Iris pigment epithelial cell (primary cell): ENCODE measurements around the gene ATP1A1.

Experiments used
- DNase-seq: peaks from one replicate; pipeline ENCODE4 v3.0.0-alpha.2; 2011; ENCODE audit warnings: low read depth

Gene ATP1A1

GRCh38 chr1:116391185-116391584 lies 18.1 kb downstream of the ATP1A1 start:
- DNase-seq: no peak

- peak; percentile 58 for DNase-seq
Observed at GRCh38 chr1:116392717-116393404, 19.8 kb downstream of the ATP1A1 start.

- DNase-seq: no peak
Observed at GRCh38 chr1:116393792-116394191, 20.7 kb downstream of the ATP1A1 start.

GRCh38 chr1:116394270-116394669 lies 21.2 kb downstream of the ATP1A1 start:
- no peak for DNase-seq

- DNase-seq: no peak
Observed at GRCh38 chr1:116396769-116397168, 23.7 kb downstream of the ATP1A1 start.

- DNase-seq: no peak
Observed at GRCh38 chr1:116397728-116398127, 24.7 kb downstream of the ATP1A1 start.

- DNase-seq: no peak
Observed at GRCh38 chr1:116400780-116401179, 27.7 kb downstream of the ATP1A1 start.

- no peak for DNase-seq
Observed at GRCh38 chr1:116401646-116402176, 28.7 kb downstream of the ATP1A1 start.

- DNase-seq: no peak
Observed at GRCh38 chr1:116402333-116402732, 29.3 kb downstream of the ATP1A1 start.

- no peak for DNase-seq
Observed at GRCh38 chr1:116403496-116404136, 30.6 kb downstream of the ATP1A1 start.

GRCh38 chr1:116404699-116405098 lies 31.7 kb downstream of the ATP1A1 start:
- no peak for DNase-seq

- DNase-seq: no peak
Observed at GRCh38 chr1:116405241-116406135, 32.4 kb downstream of the ATP1A1 start.

- DNase-seq: no peak
Observed at GRCh38 chr1:116407033-116407432, 34.0 kb downstream of the ATP1A1 start.

GRCh38 chr1:116408193-116408592 lies 35.1 kb downstream of the ATP1A1 start:
- no peak for DNase-seq

- no peak for DNase-seq
Observed at GRCh38 chr1:116408803-116409720, 36.0 kb downstream of the ATP1A1 start.

GRCh38 chr1:116409751-116410191 lies 36.7 kb downstream of the ATP1A1 start:
- DNase-seq: peak; percentile 51

- peak; percentile 48 for DNase-seq
Observed at GRCh38 chr1:116411784-116412479, 38.9 kb downstream of the ATP1A1 start.

GRCh38 chr1:116412480-116412798 lies 39.4 kb downstream of the ATP1A1 start:
- no peak for DNase-seq

GRCh38 chr1:116412898-116413297 lies 39.9 kb downstream of the ATP1A1 start:
- no peak for DNase-seq

GRCh38 chr1:116413414-116413813 lies 40.4 kb downstream of the ATP1A1 start:
- no peak for DNase-seq

GRCh38 chr1:116414364-116414763 lies 41.3 kb downstream of the ATP1A1 start:
- DNase-seq: no peak
